HEK293 (cell line): Measurements from ENCODE around the gene PPP1R14B.
A peak's percentile ranks its signal among the peaks of the same experiment; 100 is the strongest.

Experiments
- CTCF ChIA-PET: fragments of 350-600 bp; formaldehyde crosslinking; extraction: SDS; loops from one replicate; lab custom pipeline; 2021; ENCODE audit warnings: antibody characterized with exemption; lab: Yijun Ruan, JAX
- POLR2A ChIA-PET: fragments of 300-600 bp; formaldehyde crosslinking; extraction: SDS; loops from one replicate; lab custom pipeline; 2020; ENCODE audit warnings: antibody characterized with exemption, inconsistent platforms; lab: Yijun Ruan, JAX
- H3K27ac ChIP-seq: fragments of 200-500 bp; sonication (Bioruptor generic); 2 replicates; pipeline ENCODE4 v1.5.1; 2014; ENCODE audit warnings: low read depth, low read length, control low read depth, inconsistent platforms; ENCODE audit errors: extremely low read depth
- H3K36me3 ChIP-seq, 2 experiments: fragments of 200-500 bp in 1 of 2; sonication (Bioruptor generic) in 1 of 2; 1 replicate in 1 of 2; 2 replicates in 1 of 2; pipeline ENCODE4 v1.5.1; 2014 to 2017; ENCODE audit warnings: inconsistent platforms in 2 of 2, low read length in 2 of 2; ENCODE audit not compliant: control insufficient read depth in 2 of 2, insufficient read depth in 1 of 2
- H3K4me1 ChIP-seq: fragments of 200-500 bp; sonication (Bioruptor generic); 2 replicates; pipeline ENCODE4 v1.5.1; 2014; ENCODE audit warnings: mild to moderate bottlenecking, low read length, inconsistent platforms; ENCODE audit not compliant: control insufficient read depth, insufficient read depth
- H3K4me3 ChIP-seq: 2 replicates; pipeline ENCODE4 v1.5.1; 2011; ENCODE audit warnings: low read depth, mild to moderate bottlenecking, control low read depth, low read length, moderate library complexity
- H3K9me3 ChIP-seq: fragments of 200-500 bp; sonication (Bioruptor generic); 2 replicates; pipeline ENCODE4 v1.5.1; 2014; ENCODE audit warnings: low read depth, low read length, inconsistent platforms; ENCODE audit not compliant: control insufficient read depth, insufficient read depth
- GFI1B ChIP-seq: fragments of 450-650 bp; formaldehyde crosslinking; IDR thresholded peaks from 2 replicates; pipeline ENCODE4 v1.5.1; 2016; ENCODE audit warnings: missing biosample characterization, missing genetic modification characterization
- GLIS2 ChIP-seq: fragments of 450-650 bp; formaldehyde crosslinking; IDR thresholded peaks from 2 replicates; pipeline ENCODE4 v1.5.1; 2016; ENCODE audit warnings: missing biosample characterization, missing genetic modification characterization
- HIC1 ChIP-seq: fragments of 450-650 bp; formaldehyde crosslinking; IDR thresholded peaks from 2 replicates; pipeline ENCODE4 v1.5.1; 2016; ENCODE audit warnings: missing biosample characterization, missing genetic modification characterization
- HOXC10 ChIP-seq: sonication (generic); formaldehyde crosslinking; IDR thresholded peaks from 2 replicates; pipeline ENCODE4 v1.8.1; 2023; ENCODE audit warnings: mild to moderate bottlenecking, missing genetic modification reagents
- KLF16 ChIP-seq: fragments of 450-650 bp; formaldehyde crosslinking; IDR thresholded peaks from 2 replicates; pipeline ENCODE4 v1.5.1; 2017; ENCODE audit warnings: missing biosample characterization, missing genetic modification characterization
- KLF7 ChIP-seq: fragments of 450-650 bp; formaldehyde crosslinking; IDR thresholded peaks from 2 replicates; pipeline ENCODE4 v1.5.1; 2016; ENCODE audit warnings: missing biosample characterization, missing genetic modification characterization, borderline replicate concordance
- KLF8 ChIP-seq: fragments of 450-650 bp; formaldehyde crosslinking; IDR thresholded peaks from 2 replicates; pipeline ENCODE4 v1.5.1; 2016; ENCODE audit warnings: missing biosample characterization, missing genetic modification characterization
- PATZ1 ChIP-seq: fragments of 450-650 bp; formaldehyde crosslinking; IDR thresholded peaks from 2 replicates; pipeline ENCODE4 v1.5.1; 2016; ENCODE audit warnings: missing biosample characterization, missing genetic modification characterization
- PRDM1 ChIP-seq: fragments of 450-650 bp; formaldehyde crosslinking; IDR thresholded peaks from 2 replicates; pipeline ENCODE4; 2016; ENCODE audit warnings: missing biosample characterization, missing genetic modification characterization
- SETDB1 ChIP-seq: IDR thresholded peaks from one replicate; pipeline ENCODE4 v1.6.1; 2017; ENCODE audit warnings: mild to moderate bottlenecking, low read length, moderate library complexity, mixed read lengths; ENCODE audit not compliant: insufficient read length
- SP7 ChIP-seq: fragments of 450-650 bp; formaldehyde crosslinking; IDR thresholded peaks from 2 replicates; pipeline ENCODE4 v1.5.1; 2016; ENCODE audit warnings: missing biosample characterization, missing genetic modification characterization
- WT1 ChIP-seq: fragments of 450-650 bp; formaldehyde crosslinking; IDR thresholded peaks from 2 replicates; pipeline ENCODE4 v1.5.1; 2016; ENCODE audit warnings: missing biosample characterization, missing genetic modification characterization
- YY1 ChIP-seq: fragments of 450-650 bp; formaldehyde crosslinking; IDR thresholded peaks from 2 replicates; pipeline ENCODE4 v1.5.1; 2018; ENCODE audit warnings: missing biosample characterization, missing genetic modification characterization
- ZBTB1 ChIP-seq: fragments of 450-650 bp; formaldehyde crosslinking; IDR thresholded peaks from 2 replicates; pipeline ENCODE4 v1.5.1; 2016; ENCODE audit warnings: missing biosample characterization, missing genetic modification characterization
- ZBTB20 ChIP-seq: fragments of 450-650 bp; formaldehyde crosslinking; IDR thresholded peaks from 2 replicates; pipeline ENCODE4 v1.5.1; 2016; ENCODE audit warnings: missing biosample characterization, missing genetic modification characterization
- ZBTB7A ChIP-seq: fragments of 450-650 bp; formaldehyde crosslinking; IDR thresholded peaks from 2 replicates; pipeline ENCODE4 v1.5.1; 2016; ENCODE audit warnings: low read depth, missing biosample characterization, missing genetic modification characterization
- ZIC2 ChIP-seq: fragments of 450-650 bp; formaldehyde crosslinking; IDR thresholded peaks from 2 replicates; pipeline ENCODE4 v1.5.1; 2016; ENCODE audit warnings: missing biosample characterization, missing genetic modification characterization
- ZNF138 ChIP-seq: fragments of 450-650 bp; formaldehyde crosslinking; IDR thresholded peaks from 2 replicates; pipeline ENCODE4 v1.5.1; 2016; ENCODE audit warnings: missing biosample characterization, missing genetic modification characterization, borderline replicate concordance
- ZNF184 ChIP-seq: fragments of 450-650 bp; IDR thresholded peaks from 2 replicates; pipeline ENCODE4 v1.5.1; 2018; ENCODE audit warnings: missing biosample characterization, mild to moderate bottlenecking, missing genetic modification characterization
- ZNF350 ChIP-seq: fragments of 450-650 bp; formaldehyde crosslinking; IDR thresholded peaks from 2 replicates; pipeline ENCODE4 v1.5.0; 2017; ENCODE audit warnings: missing biosample characterization, mild to moderate bottlenecking, missing genetic modification characterization
- ZNF501 ChIP-seq: fragments of 450-650 bp; formaldehyde crosslinking; IDR thresholded peaks from 2 replicates; pipeline ENCODE4 v1.5.1; 2016; ENCODE audit warnings: missing biosample characterization, missing genetic modification characterization
- ZNF529 ChIP-seq: fragments of 450-650 bp; formaldehyde crosslinking; IDR thresholded peaks from 2 replicates; pipeline ENCODE4 v1.5.1; 2017; ENCODE audit warnings: missing genetic modification characterization, missing biosample characterization; ENCODE audit not compliant: insufficient replicate concordance
- ZNF585B ChIP-seq: fragments of 450-650 bp; formaldehyde crosslinking; IDR thresholded peaks from 2 replicates; pipeline ENCODE4 v1.5.1; 2016; ENCODE audit warnings: missing biosample characterization, missing genetic modification characterization
- ZNF626 ChIP-seq: fragments of 450-650 bp; sonication (Bioruptor Pico); formaldehyde crosslinking; IDR thresholded peaks from 2 replicates; pipeline ENCODE4 v1.5.1; 2018; ENCODE audit warnings: missing biosample characterization, missing genetic modification characterization, inconsistent platforms
- ZNF670 ChIP-seq: fragments of 450-650 bp; formaldehyde crosslinking; IDR thresholded peaks from 2 replicates; pipeline ENCODE4 v1.5.1; 2016; ENCODE audit warnings: missing biosample characterization, missing genetic modification characterization, low read depth
- ZNF768 ChIP-seq: fragments of 450-650 bp; formaldehyde crosslinking; IDR thresholded peaks from 2 replicates; pipeline ENCODE4 v1.5.1; 2018; ENCODE audit warnings: missing biosample characterization, mild to moderate bottlenecking, missing genetic modification characterization
- ZNF785 ChIP-seq: fragments of 450-650 bp; formaldehyde crosslinking; IDR thresholded peaks from 2 replicates; pipeline ENCODE4 v1.5.1; 2016; ENCODE audit warnings: missing biosample characterization, missing genetic modification characterization
- ZXDB ChIP-seq: fragments of 450-650 bp; formaldehyde crosslinking; IDR thresholded peaks from 2 replicates; pipeline ENCODE4 v1.5.1; 2016; ENCODE audit warnings: missing biosample characterization, missing genetic modification characterization
- TF ChIP-seq, protein P1 (sequence below): fragments of 450-650 bp; formaldehyde crosslinking; IDR thresholded peaks from 2 replicates; pipeline ENCODE4 v1.5.1; 2017; ENCODE audit warnings: missing biosample characterization, missing genetic modification characterization
- TF ChIP-seq, protein P2 (sequence below): fragments of 450-650 bp; formaldehyde crosslinking; IDR thresholded peaks from 2 replicates; pipeline ENCODE4; 2016; ENCODE audit warnings: missing biosample characterization, missing genetic modification characterization

PPP1R14B gene

DNA sequence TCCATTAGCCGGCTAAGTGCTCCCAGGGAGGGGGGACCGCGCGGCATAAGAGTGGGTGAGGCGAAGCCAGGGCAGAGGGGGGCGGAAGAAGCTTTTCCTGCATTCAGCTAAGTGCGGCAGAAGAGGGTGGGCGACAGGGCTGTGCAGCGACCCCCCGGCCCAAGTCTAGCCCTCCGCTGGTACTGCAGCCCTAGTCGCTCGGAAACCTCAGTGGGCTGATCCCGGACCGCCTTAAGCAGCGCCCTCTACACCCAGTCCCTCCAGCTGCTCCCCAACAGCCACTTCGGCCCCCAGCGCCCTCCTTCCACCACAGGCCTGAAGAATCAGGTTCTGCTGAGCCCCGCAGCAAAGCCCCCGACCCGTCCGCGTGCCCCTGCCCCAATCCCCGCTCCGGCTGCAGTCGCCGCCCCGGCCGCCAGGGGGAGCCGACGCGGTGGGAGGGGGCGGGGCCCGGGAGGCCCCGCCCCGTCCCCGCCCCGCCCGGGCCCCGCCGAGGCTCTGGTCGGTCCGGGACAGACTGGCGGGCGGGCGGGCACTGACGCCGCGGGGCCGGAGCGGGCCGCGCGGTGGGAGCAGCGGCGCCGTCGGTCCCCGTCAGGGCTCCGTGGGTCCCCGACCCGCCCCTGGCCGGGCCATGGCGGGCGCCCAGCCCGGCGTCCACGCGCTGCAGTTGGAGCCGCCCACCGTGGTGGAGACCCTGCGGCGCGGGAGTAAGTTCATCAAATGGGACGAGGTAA, 4.4 kb upstream of the PPP1R14B start, which contains the start of gene PLCB3 (continued):
- TF ChIP-seq KLF16 = no peak
- TF ChIP-seq ZNF350 (tag by site-specific recombination) = no peak
- TF ChIP-seq ZNF585B (tag by site-specific recombination) = no peak
- TF ChIP-seq ZNF138 (tag by site-specific recombination) = no peak
- no peak for TF ChIP-seq WT1 (tag by site-specific recombination)
- no peak for TF ChIP-seq ZNF670
- no peak for TF ChIP-seq ZNF626 (tag by site-specific recombination)
- no peak for TF ChIP-seq GFI1B (tag by site-specific recombination)
- no peak for TF ChIP-seq ZNF184 (tag by site-specific recombination)
- no peak for TF ChIP-seq ZNF529
- peak; percentile 68 for TF ChIP-seq KLF8 (tag by site-specific recombination)
- TF ChIP-seq PRDM1 (tag by site-specific recombination) = no peak
- TF ChIP-seq, protein P1, sequence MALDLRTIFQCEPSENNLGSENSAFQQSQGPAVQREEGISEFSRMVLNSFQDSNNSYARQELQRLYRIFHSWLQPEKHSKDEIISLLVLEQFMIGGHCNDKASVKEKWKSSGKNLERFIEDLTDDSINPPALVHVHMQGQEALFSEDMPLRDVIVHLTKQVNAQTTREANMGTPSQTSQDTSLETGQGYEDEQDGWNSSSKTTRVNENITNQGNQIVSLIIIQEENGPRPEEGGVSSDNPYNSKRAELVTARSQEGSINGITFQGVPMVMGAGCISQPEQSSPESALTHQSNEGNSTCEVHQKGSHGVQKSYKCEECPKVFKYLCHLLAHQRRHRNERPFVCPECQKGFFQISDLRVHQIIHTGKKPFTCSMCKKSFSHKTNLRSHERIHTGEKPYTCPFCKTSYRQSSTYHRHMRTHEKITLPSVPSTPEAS (tag by site-specific recombination) = no peak
- TF ChIP-seq ZXDB (tag by site-specific recombination) = no peak
- TF ChIP-seq KLF7 = no peak
- TF ChIP-seq HOXC10 (CRISPR knock-in tag) = no peak
- TF ChIP-seq ZNF785 (tag by site-specific recombination) = no peak
- TF ChIP-seq SETDB1 = no peak
- TF ChIP-seq YY1 (tag by site-specific recombination) = no peak
- TF ChIP-seq, protein P2, sequence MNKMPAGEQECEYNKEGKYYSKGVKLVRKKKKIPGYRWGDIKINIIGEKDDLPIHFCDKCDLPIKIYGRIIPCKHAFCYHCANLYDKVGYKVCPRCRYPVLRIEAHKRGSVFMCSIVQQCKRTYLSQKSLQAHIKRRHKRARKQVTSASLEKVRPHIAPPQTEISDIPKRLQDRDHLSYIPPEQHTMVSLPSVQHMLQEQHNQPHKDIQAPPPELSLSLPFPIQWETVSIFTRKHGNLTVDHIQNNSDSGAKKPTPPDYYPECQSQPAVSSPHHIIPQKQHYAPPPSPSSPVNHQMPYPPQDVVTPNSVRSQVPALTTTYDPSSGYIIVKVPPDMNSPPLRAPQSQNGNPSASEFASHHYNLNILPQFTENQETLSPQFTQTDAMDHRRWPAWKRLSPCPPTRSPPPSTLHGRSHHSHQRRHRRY = no peak
- TF ChIP-seq ZNF768 (tag by site-specific recombination) = no peak
- peak; percentile 69 for TF ChIP-seq ZBTB7A (tag by site-specific recombination)

DNA sequence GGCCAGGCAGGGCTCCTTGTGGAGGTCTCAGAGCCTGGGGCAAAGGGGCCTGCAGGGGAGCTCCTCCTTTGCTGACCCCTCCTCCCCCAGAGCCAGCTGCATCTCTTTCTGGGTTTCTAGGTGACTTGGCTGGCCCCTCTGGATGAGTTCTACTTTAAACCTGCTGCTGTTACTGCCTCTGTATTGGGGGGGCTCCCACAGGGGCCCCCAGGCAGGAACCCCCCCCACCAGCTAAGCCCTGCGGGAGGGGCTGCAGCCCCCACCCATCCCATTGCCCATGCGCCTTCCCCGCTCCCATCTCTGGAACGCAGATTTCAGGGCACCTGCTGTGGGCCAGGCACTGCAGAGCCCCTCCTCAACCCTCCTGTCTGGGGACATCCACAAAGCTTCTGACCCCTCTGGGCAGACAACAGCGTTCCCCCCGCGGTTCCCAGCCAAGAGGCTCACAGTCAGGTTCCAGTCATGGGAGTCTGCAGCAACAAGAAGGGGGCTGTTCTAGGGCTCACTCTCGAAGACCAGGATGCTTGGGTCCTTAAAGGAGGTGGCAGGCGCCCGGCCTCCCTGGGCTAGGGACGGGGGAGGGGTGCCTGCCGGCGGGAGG, 3.8 kb upstream of the PPP1R14B start:
- TF ChIP-seq PATZ1 (tag by site-specific recombination) (peak; percentile 59), GLIS2 (tag by site-specific recombination) (peak; percentile 94; the same call in 1 of the 2 replicates), ZIC2 (tag by site-specific recombination) (peak; percentile 77), ZNF501 (tag by site-specific recombination) (no peak), ZBTB1 (no peak), WT1 (tag by site-specific recombination) (peak; percentile 39; the same call in 1 of the 2 replicates), SP7 (tag by site-specific recombination) (no peak), ZBTB20 (tag by site-specific recombination) (peak; percentile 69), HIC1 (tag by site-specific recombination) (peak; percentile 58; the same call in 1 of the 2 replicates)
- Histone ChIP-seq H3K27ac (no peak overlapping the region; the same call in 1 of the 2 replicates), H3K9me3 (no peaks in the 10 kb centered on the region), H3K4me1 (peaks cover 10% of the 10 kb centered on the region), H3K4me3 (peak overlapping the region; percentile 48), H3K36me3 (peaks cover 0 to 15% of the 10 kb centered on the region in 2 experiments; a peak in 1 of 3 replicates)
- CTCF ChIA-PET = interaction anchor here (0.6 to 3.6 kb wide), 19 partner anchors 8 to 227 kb away, joined by 3 to 48 read pairs (median 4); partner anchors contain the start of genes BAD, CATSPERZ and FKBP2
- POLR2A ChIA-PET = interaction anchor here (1.2 to 4.2 kb wide), 3 partner anchors 9 to 67 kb away, joined by 4 to 52 read pairs (median 8); partner anchors contain the start of genes FKBP2 and PRDX5
